Psoas muscle (tissue), 8 donors: ENCODE data around the gene CDS2. TPM values are rescaled to one million over a fixed set of nuclear protein-coding genes. Genes with fewer than 3 reads are reported as not detected.
A peak's percentile ranks its signal among the peaks of the same experiment; 100 is the strongest.

Experiments
- ATAC-seq, 4 donors: fragments of 200-7000 bp; cut with Tn5 transposase; one replicate each; pipeline ENCODE4 v1.9.1; 2020; ENCODE audit warnings: moderate library complexity in 3 of 4, mild to moderate bottlenecking in 2 of 4
- DNase-seq, 2 donors: peaks; one replicate each; pipeline ENCODE4 v3.0.0-alpha.2; 2020
- H3K27ac ChIP-seq: fragments of 200-600 bp; one replicate; pipeline ENCODE4 v1.8.0; 2022
- H3K27me3 ChIP-seq, 3 donors: fragments of 200-600 bp in 1 of 3; one replicate each; pipeline versions ENCODE4 v1.6.1 to v1.8.0; 2013 to 2022; ENCODE audit warnings: low read length in 2 of 3, mild to moderate bottlenecking in 2 of 3, moderate library complexity in 1 of 3; ENCODE audit not compliant: insufficient read depth in 3 of 3
- H3K36me3 ChIP-seq, 2 donors: fragments of 200-600 bp in 1 of 2; one replicate each; pipeline versions ENCODE4 v1.6.1 to v1.8.0; 2013 to 2022; ENCODE audit warnings: low read depth in 1 of 2, mild to moderate bottlenecking in 1 of 2, moderate library complexity in 1 of 2; ENCODE audit not compliant: insufficient read depth in 1 of 2
- H3K4me1 ChIP-seq: fragments of 200-600 bp; one replicate; pipeline ENCODE4 v1.8.0; 2022
- H3K4me3 ChIP-seq: fragments of 200-600 bp; one replicate; pipeline ENCODE4 v1.8.0; 2022; ENCODE audit warnings: mild to moderate bottlenecking
- H3K9me3 ChIP-seq: fragments of 200-600 bp; one replicate; pipeline ENCODE4 v1.8.0; 2022
- CTCF ChIP-seq: fragments of 200-600 bp; IDR thresholded peaks from one replicate; pipeline ENCODE4 v1.8.0; 2022; ENCODE audit warnings: antibody characterized with exemption
- WGBS, 3 donors: extraction: QIAGEN DNeasy Blood & Tissue Kit; methylation state at CpG; one replicate each; pipeline versions ENCODE4 v1.1.6 to v1.1.7; 2013; 5-methylcytosine and 5-hydroxymethylcytosine counted together
- intact Hi-C, 2 donors: fragments of 100-400 bp; cut with DNase I; formaldehyde crosslinking; loops; one replicate each; pipeline versions ENCODE4 v1.11.0 to v1.14.2; 2022
- polyA plus RNA-seq, 3 donors: library from polyadenylated mRNA; stranded (reverse); fragments of 200-250 nt; gene quantifications; one replicate each; pipeline ENCODE4 v1.2.3, GENCODE V29; 2013
- total RNA-seq, 4 donors: library from RNA; stranded (reverse); fragmentation: NEBNext Ultra II Directional in 2 of 4; extraction: Animal tissue kit (Norgen Biotek cat#: 25700) in 2 of 4; gene quantifications; one replicate each; pipeline versions ENCODE4 v1.2.1 to v1.2.4, GENCODE V29; 2021 to 2023
- donor health status: healthy with polysubstance abuse.
- donor health status: DM: no; HTN: no; CAD: no; lungs with moderate emphysema.
- donor health status: Bipolar disorder and iron deficiency.
- donor health status: healthy.
- donor health status: DM: yes; HTN: yes; CAD: no.
- donor health status: DM: no; HTN: no; CAD: no.
- donor health status: DM: no; HTN: no; CAD: no.
- donor health status: DM: yes; HTN: yes; CAD: no.

Gene CDS2
- total and polyA plus RNA-seq, 7 donors = 8.0 to 34.1 (median 19.5) TPM

GRCh38 chr20:5181492-5181891 is 54.7 kb downstream of the CDS2 start:
- no peak for DNase-seq
- intact Hi-C loops = no loop called here
- H3K27me3 ChIP-seq = no peaks in the 10 kb centered on the region
- WGBS, 3 donors = 91 to 98% (median 97%) methylated on average over 2 of the region's 2 CpGs
- H3K4me1 ChIP-seq = peaks cover 6% of the 10 kb centered on the region
- no peaks in the 10 kb centered on the region for H3K9me3 ChIP-seq
- H3K4me3 ChIP-seq = no peak overlapping the region
- H3K27ac ChIP-seq = no peak overlapping the region
- peaks cover 4 to 85% of the 10 kb centered on the region in 2 donors for H3K36me3 ChIP-seq
- TF ChIP-seq CTCF = no peak
- no peak for ATAC-seq

- DNase-seq (no peak), ATAC-seq (peak; percentile 21 to 70 (median 60))
- TF ChIP-seq CTCF = no peak
- Histone ChIP-seq H3K27ac (peak overlapping the region; percentile 39), H3K4me1 (peaks cover 6% of the 10 kb centered on the region), H3K36me3 (peaks cover 4 to 85% of the 10 kb centered on the region in 2 donors), H3K27me3 (no peaks in the 10 kb centered on the region), H3K9me3 (no peaks in the 10 kb centered on the region), H3K4me3 (no peak overlapping the region)
- intact Hi-C loops = no loop called here
These were observed 55.1 kb downstream of the CDS2 start for GRCh38 chr20:5181958-5182357.

GRCh38 chr20:5182615-5183254 is 55.9 kb downstream of the CDS2 start:
- Histone ChIP-seq H3K27me3 (no peaks in the 10 kb centered on the region), H3K4me3 (no peak overlapping the region), H3K27ac (peak overlapping the region; percentile 39), H3K36me3 (peaks cover 4 to 86% of the 10 kb centered on the region in 2 donors), H3K4me1 (peaks cover 6% of the 10 kb centered on the region), H3K9me3 (no peaks in the 10 kb centered on the region)
- no peak for DNase-seq
- 82 to 90% (median 89%) methylated on average over 2 of the region's 2 CpGs for WGBS, 3 donors
- ATAC-seq = no peak
- no peak for TF ChIP-seq CTCF
- intact Hi-C loops = no loop called here

- peaks cover 6 to 88% of the 10 kb centered on the region in 2 donors for H3K36me3 ChIP-seq
- intact Hi-C loops = no loop called here
- WGBS, 3 donors = 67 to 86% (median 76%) methylated on average over 13 of the region's 13 CpGs
These were observed 57.1 kb downstream of the CDS2 start for GRCh38 chr20:5183731-5184474.

More at GRCh38 chr20:5183731-5184474, 57.1 kb downstream of the CDS2 start:
- Histone ChIP-seq H3K27me3 (no peaks in the 10 kb centered on the region), H3K4me3 (no peak overlapping the region), H3K27ac (no peak overlapping the region), H3K9me3 (no peaks in the 10 kb centered on the region), H3K4me1 (peaks cover 6% of the 10 kb centered on the region)
- no peak for TF ChIP-seq CTCF
- ATAC-seq (no peak), DNase-seq (no peak)
